HepG2 (cell line): ENCODE results near the gene TENT5A. TPM values are rescaled to one million over a fixed set of nuclear protein-coding genes. Genes with fewer than 3 reads are reported as not detected.

Source experiments
- ATAC-seq: fragments of 200-7000 bp; cut with Tn5 transposase; 3 replicates; pipeline ENCODE4 v1.9.1; 2020; ENCODE audit warnings: mild to moderate bottlenecking, moderate library complexity
- BruUV-seq: library from RNA; stranded (reverse); fragments of 400-500 nt; replicated peaks from 2 replicates; lab custom pipeline; 2021; lab: Mats Ljungman, UMichigan
- CTCF ChIA-PET: fragments of 300-600 bp; formaldehyde crosslinking; extraction: SDS; loops from one replicate; lab custom pipeline; 2021; ENCODE audit warnings: low total read pairs, inconsistent platforms, low intra/inter-chr PET ratio; lab: Yijun Ruan, JAX
- POLR2A ChIA-PET: fragments of 350-600 bp; sonication (Branson Sonifier 250); formaldehyde crosslinking; loops from one replicate; lab custom pipeline; 2020; ENCODE audit warnings: antibody characterized with exemption, inconsistent platforms; lab: Yijun Ruan, JAX
- DNase-seq: peaks from one replicate; pipeline ENCODE4 v3.0.0-alpha.2; 2015; ENCODE audit warnings: low spot score
- FAIRE-seq: peaks from 3 replicates; lab custom pipeline; 2011; peaks lifted over from hg19 to GRCh38; lab: Jason Lieb, UNC
- H2AFZ ChIP-seq: one replicate; pipeline ENCODE4 v1.6.1; 2011; ENCODE audit warnings: low read length, inconsistent platforms
- H3K27ac ChIP-seq: fragments of 300-600 bp; 3 replicates; pipeline ENCODE4 v1.8.0; 2011; ENCODE audit warnings: mixed run types, mild to moderate bottlenecking, mixed read lengths, low read length, inconsistent platforms; ENCODE audit not compliant: insufficient read depth; ENCODE audit errors: extremely low read length
- H3K27me3 ChIP-seq, 2 experiments: fragments of 200-600 bp in 1 of 2; 2 replicates in 1 of 2; 3 replicates in 1 of 2; pipeline versions ENCODE4 v1.6.0 to v1.8.0; 2011; ENCODE audit warnings: low read length in 2 of 2, mild to moderate bottlenecking in 2 of 2, moderate library complexity in 2 of 2, inconsistent platforms in 1 of 2; ENCODE audit not compliant: insufficient read depth in 2 of 2, control insufficient read depth in 1 of 2
- H3K36me3 ChIP-seq, 2 experiments: fragments of 200-600 bp in 1 of 2; replicated peaks in 1 of 2; 2 replicates in 1 of 2; 3 replicates in 1 of 2; pipeline versions ENCODE4 v1.5.1 to v1.8.0; 2011; ENCODE audit warnings: low read length in 2 of 2, inconsistent platforms in 1 of 2; ENCODE audit not compliant: insufficient read depth in 2 of 2, control insufficient read depth in 1 of 2
- H3K4me1 ChIP-seq: 2 replicates; pipeline ENCODE4 v1.5.1; 2012; ENCODE audit warnings: low read length, inconsistent platforms; ENCODE audit not compliant: insufficient read depth
- H3K4me2 ChIP-seq: 2 replicates; pipeline ENCODE4 v1.6.0; 2011; ENCODE audit warnings: low read depth, low read length, inconsistent platforms
- H3K4me3 ChIP-seq, 3 experiments: fragments of 200-600 bp in 1 of 3; sonication (generic), shearing (Covaris generic) in 1 of 3; replicated peaks in 1 of 3; 2 replicates each; pipeline ENCODE4 v1.5.1; 2011 to 2016; ENCODE audit warnings: low read length in 3 of 3, inconsistent platforms in 2 of 3, low read depth in 2 of 3, mild to moderate bottlenecking in 2 of 3, control low read depth in 1 of 3, mixed read lengths in 1 of 3; ENCODE audit not compliant: insufficient read depth in 1 of 3
- H3K79me2 ChIP-seq: one replicate; pipeline ENCODE4 v1.6.1; 2011; ENCODE audit warnings: low read length, inconsistent platforms; ENCODE audit not compliant: insufficient read depth
- H3K9ac ChIP-seq: 2 replicates; pipeline ENCODE4 v1.6.0; 2011; ENCODE audit warnings: mild to moderate bottlenecking, low read depth, low read length, inconsistent platforms; ENCODE audit not compliant: insufficient read depth
- H3K9me3 ChIP-seq: 2 replicates; pipeline ENCODE4 v1.5.1; 2012; ENCODE audit warnings: mild to moderate bottlenecking, low read length
- H4K20me1 ChIP-seq: 2 replicates; pipeline ENCODE4 v1.6.0; 2011; ENCODE audit warnings: inconsistent platforms, mild to moderate bottlenecking, low read length, moderate library complexity; ENCODE audit not compliant: insufficient read depth
- FOSL2 ChIP-seq: sonication (generic); formaldehyde crosslinking; IDR thresholded peaks from 2 replicates; pipeline ENCODE4 v1.4.0; 2020; ENCODE audit warnings: missing genetic modification reagents
- GATAD1 ChIP-seq: IDR thresholded peaks from 2 replicates; pipeline ENCODE4 v1.6.1; 2016; ENCODE audit warnings: missing genetic modification reagents, missing compliant biosample characterization
- MAF1 ChIP-seq: sonication (generic); formaldehyde crosslinking; IDR thresholded peaks from 2 replicates; pipeline ENCODE4 v1.5.0; 2020; ENCODE audit warnings: missing genetic modification reagents, borderline replicate concordance
- NAIF1 ChIP-seq: sonication (generic); formaldehyde crosslinking; IDR thresholded peaks from 2 replicates; pipeline ENCODE4 v1.5.0; 2020; ENCODE audit warnings: mild to moderate bottlenecking, missing genetic modification reagents, borderline replicate concordance
- RFXANK ChIP-seq: IDR thresholded peaks from 2 replicates; pipeline ENCODE4 v1.6.1; 2016
- ZKSCAN8 ChIP-seq: IDR thresholded peaks from 2 replicates; pipeline ENCODE4 v1.6.1; 2016; ENCODE audit warnings: borderline replicate concordance, missing genetic modification reagents, missing compliant biosample characterization
- ZNF180 ChIP-seq: sonication (generic); formaldehyde crosslinking; IDR thresholded peaks from 2 replicates; pipeline ENCODE4 v1.4.0; 2020; ENCODE audit warnings: low read depth, missing genetic modification reagents, borderline replicate concordance
- ZNF329 ChIP-seq: sonication (generic); formaldehyde crosslinking; IDR thresholded peaks from 2 replicates; pipeline ENCODE4 v1.9.0; 2021; ENCODE audit warnings: low read depth, mild to moderate bottlenecking, missing genetic modification reagents
- ZNF432 ChIP-seq: sonication (generic); formaldehyde crosslinking; IDR thresholded peaks from 2 replicates; pipeline ENCODE4 v1.5.0; 2020; ENCODE audit warnings: missing genetic modification reagents, mild to moderate bottlenecking, borderline replicate concordance
- ZNF503 ChIP-seq: sonication (generic); formaldehyde crosslinking; IDR thresholded peaks from 2 replicates; pipeline ENCODE4 v1.4.0; 2020; ENCODE audit warnings: missing genetic modification reagents
- ZNF562 ChIP-seq: sonication (generic); formaldehyde crosslinking; IDR thresholded peaks from 2 replicates; pipeline ENCODE4 v1.8.0; 2022; ENCODE audit warnings: missing genetic modification reagents, borderline replicate concordance
- ZNF703 ChIP-seq: sonication (generic); formaldehyde crosslinking; IDR thresholded peaks from 2 replicates; pipeline ENCODE4 v1.5.1; 2020; ENCODE audit warnings: missing genetic modification reagents, mild to moderate bottlenecking, moderate library complexity, borderline replicate concordance
- WGBS: methylation state at CpG from one replicate; pipeline ENCODE4 v1.1.6; 2017; ENCODE audit warnings: low lambda C conversion rate; 5-methylcytosine and 5-hydroxymethylcytosine counted together
- in situ Hi-C: cut with HindIII; loops from 2 replicates; pipeline ENCODE4 v1.10.0; 2017; ENCODE audit warnings: low pct_unique_long_range_greater_than_20kb; ENCODE audit not compliant: extremely low pct_ligation_motif_present
- intact Hi-C: fragments of 100-400 bp; cut with micrococcal nuclease; formaldehyde crosslinking; loops from one replicate; pipeline ENCODE4 v1.10.0; 2022; ENCODE audit not compliant: unreplicated experiment
- polyA plus RNA-seq, 8 experiments: library from polyadenylated mRNA; depleted of rRNA in 3 of 8; stranded (reverse) in 7 of 8; unstranded in 1 of 8; fragments of >200 nt; fragmentation: Illumina TruSeq in 4 of 8; extraction: Trizol in 4 of 8; gene quantifications; 2 replicates each; pipeline versions ENCODE4 v1.2.1 to v1.2.3, GENCODE V29; 2011 to 2016; ENCODE audit warnings: low read depth in 4 of 8, missing spikeins in 1 of 8, mixed read lengths in 1 of 8; ENCODE audit not compliant: insufficient read depth in 1 of 8
- total RNA-seq, 5 experiments: library from RNA; depleted of rRNA; stranded (reverse); fragments of >200 nt; fragmentation: Illumina TruSeq; extraction: Trizol; gene quantifications; 2 replicates each; pipeline ENCODE4 v1.2.3, GENCODE V29; 2016; ENCODE audit warnings: low read depth in 1 of 5
- TF ChIP-seq, protein P1 (sequence below): sonication (generic); IDR thresholded peaks from 2 replicates; pipeline ENCODE4 v1.6.1; 2016; ENCODE audit warnings: low read depth, borderline replicate concordance
- TF ChIP-seq, protein P2 (sequence below): sonication (generic); formaldehyde crosslinking; IDR thresholded peaks from 2 replicates; pipeline ENCODE4 v1.4.0; 2020; ENCODE audit warnings: missing genetic modification reagents
- TF ChIP-seq, protein P3 (sequence below): IDR thresholded peaks from 2 replicates; pipeline ENCODE4 v1.6.1; 2016; ENCODE audit warnings: low read depth, borderline replicate concordance

TENT5A gene
- total and polyA plus RNA-seq, 2 of the 13 experiments (the other 11 are each of a cell fraction or from before 2014, with no cell fraction given), result 8.0 to 13.8 TPM

DNA sequence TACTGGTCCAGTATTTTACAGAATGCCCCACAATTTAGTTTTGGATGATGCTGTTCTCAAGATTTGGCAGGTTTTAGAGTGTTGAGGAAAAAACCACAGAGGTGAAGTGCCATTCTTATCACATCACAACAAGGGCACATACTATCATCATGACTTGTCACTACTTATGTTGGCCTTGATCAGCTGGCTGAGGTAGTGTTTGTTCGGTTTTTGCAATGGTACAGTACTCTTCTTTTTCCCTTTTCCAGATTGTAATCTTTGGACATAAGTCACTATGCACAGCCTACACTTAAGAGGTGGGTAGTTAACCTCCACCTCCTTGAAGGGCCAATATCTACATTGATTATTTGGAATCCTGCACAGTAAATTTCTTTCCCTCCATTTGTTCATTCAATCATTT lies 8.8 kb downstream of the TENT5A start:
- H2AFZ ChIP-seq, result no peak overlapping the region
- no peaks in the 10 kb centered on the region for H3K27me3 ChIP-seq
- DNase-seq, result peak; percentile 54
- no peak for FAIRE-seq
- H3K9ac ChIP-seq, result no peak overlapping the region
- in situ Hi-C loops (no loop called here), intact Hi-C loops (no loop called here)
- POLR2A ChIA-PET, result interaction anchor here (0.9 to 1.7 kb wide), 2 partner anchors 9 to 10 kb away, joined by 3 to 7 read pairs; partner anchors contain the start of gene TENT5A
- no peak overlapping the region for H3K4me2 ChIP-seq
- no peak overlapping the region for H3K4me3 ChIP-seq
- no TSS peak for BruUV-seq
- no peaks in the 10 kb centered on the region for H3K9me3 ChIP-seq
- no peak overlapping the region for H3K27ac ChIP-seq
- H4K20me1 ChIP-seq, result 0 out of 2 replicates have a peak, but pooled peaks cover 4% of the 10 kb centered on the region
- H3K79me2 ChIP-seq, result peaks cover 12% of the 10 kb centered on the region
- TF ChIP-seq, protein P1, sequence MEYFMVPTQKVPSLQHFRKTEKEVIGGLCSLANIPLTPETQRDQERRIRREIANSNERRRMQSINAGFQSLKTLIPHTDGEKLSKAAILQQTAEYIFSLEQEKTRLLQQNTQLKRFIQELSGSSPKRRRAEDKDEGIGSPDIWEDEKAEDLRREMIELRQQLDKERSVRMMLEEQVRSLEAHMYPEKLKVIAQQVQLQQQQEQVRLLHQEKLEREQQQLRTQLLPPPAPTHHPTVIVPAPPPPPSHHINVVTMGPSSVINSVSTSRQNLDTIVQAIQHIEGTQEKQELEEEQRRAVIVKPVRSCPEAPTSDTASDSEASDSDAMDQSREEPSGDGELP, result peak; percentile 59; the same call in 1 of the 2 replicates
- TF ChIP-seq, protein P2, sequence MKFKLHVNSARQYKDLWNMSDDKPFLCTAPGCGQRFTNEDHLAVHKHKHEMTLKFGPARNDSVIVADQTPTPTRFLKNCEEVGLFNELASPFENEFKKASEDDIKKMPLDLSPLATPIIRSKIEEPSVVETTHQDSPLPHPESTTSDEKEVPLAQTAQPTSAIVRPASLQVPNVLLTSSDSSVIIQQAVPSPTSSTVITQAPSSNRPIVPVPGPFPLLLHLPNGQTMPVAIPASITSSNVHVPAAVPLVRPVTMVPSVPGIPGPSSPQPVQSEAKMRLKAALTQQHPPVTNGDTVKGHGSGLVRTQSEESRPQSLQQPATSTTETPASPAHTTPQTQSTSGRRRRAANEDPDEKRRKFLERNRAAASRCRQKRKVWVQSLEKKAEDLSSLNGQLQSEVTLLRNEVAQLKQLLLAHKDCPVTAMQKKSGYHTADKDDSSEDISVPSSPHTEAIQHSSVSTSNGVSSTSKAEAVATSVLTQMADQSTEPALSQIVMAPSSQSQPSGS, result no peak
- TF ChIP-seq ZNF432 (CRISPR knock-in tag) (no peak), FOSL2 (peak; percentile 73)
- CTCF ChIA-PET, result no interaction called here
- ATAC-seq, result peak; percentile 76
- peaks cover 23% of the 10 kb centered on the region for H3K4me1 ChIP-seq
- WGBS, result 37% methylated on average over 1 of the region's 1 CpG
- H3K36me3 ChIP-seq, result peaks cover 2 to 14% of the 10 kb centered on the region in 2 experiments; a peak in 3 of 5 replicates

DNA sequence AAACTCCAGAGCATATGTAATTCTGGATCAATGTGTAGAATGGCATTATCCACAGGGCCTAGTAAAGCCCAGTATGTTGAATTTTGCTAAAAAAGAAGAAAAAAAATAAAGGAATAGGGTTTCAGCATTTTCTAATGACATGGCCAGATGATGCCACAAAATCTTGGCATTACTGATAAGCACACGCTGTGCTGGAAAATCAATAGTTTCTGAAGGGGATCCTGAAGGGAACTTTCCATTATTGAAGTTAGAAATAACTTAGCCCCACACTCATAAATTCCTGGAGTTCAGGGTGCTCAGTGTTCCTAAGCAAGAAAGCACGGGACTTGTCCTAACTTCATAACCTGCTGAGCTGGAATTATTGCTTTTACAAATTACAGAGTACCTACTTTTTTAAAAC lies 10.8 kb downstream of the TENT5A start:
- POLR2A ChIA-PET, result no interaction called here
- WGBS, result 90% methylated on average over 2 of the region's 2 CpGs
- no peak overlapping the region for H2AFZ ChIP-seq
- intact Hi-C loops (no loop called here), in situ Hi-C loops (no loop called here)
- no peaks in the 10 kb centered on the region for H3K27me3 ChIP-seq
- H3K9me3 ChIP-seq, result no peaks in the 10 kb centered on the region
- ATAC-seq (no peak), DNase-seq (no peak), FAIRE-seq (no peak)
- H3K79me2 ChIP-seq, result no peaks in the 10 kb centered on the region
- CTCF ChIA-PET, result no interaction called here
- peaks cover 9% of the 10 kb centered on the region for H3K4me1 ChIP-seq
- H3K27ac ChIP-seq, result no peak overlapping the region
- no peak overlapping the region for H3K4me2 ChIP-seq
- H3K9ac ChIP-seq, result no peak overlapping the region
- H4K20me1 ChIP-seq, result 0 out of 2 replicates have a peak, but pooled peaks cover 4% of the 10 kb centered on the region
- H3K36me3 ChIP-seq, result peaks cover 2 to 6% of the 10 kb centered on the region in 2 experiments; a peak in 2 of 5 replicates
- H3K4me3 ChIP-seq, result no peak overlapping the region
- no TSS peak for BruUV-seq
- no peak for TF ChIP-seq GATAD1
- no peak for TF ChIP-seq ZKSCAN8 (CRISPR knock-in tag)
- TF ChIP-seq ZNF562, result no peak
- TF ChIP-seq, protein P3, sequence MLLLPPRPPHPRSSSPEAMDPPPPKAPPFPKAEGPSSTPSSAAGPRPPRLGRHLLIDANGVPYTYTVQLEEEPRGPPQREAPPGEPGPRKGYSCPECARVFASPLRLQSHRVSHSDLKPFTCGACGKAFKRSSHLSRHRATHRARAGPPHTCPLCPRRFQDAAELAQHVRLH, result no peak
- TF ChIP-seq ZNF180 (CRISPR knock-in tag), result no peak
- TF ChIP-seq ZNF503 (CRISPR knock-in tag), result no peak
- TF ChIP-seq ZNF329 (CRISPR knock-in tag), result no peak
- no peak for TF ChIP-seq RFXANK (CRISPR knock-in tag)
- TF ChIP-seq ZNF703, result no peak
- TF ChIP-seq MAF1 (CRISPR knock-in tag), result no peak
- TF ChIP-seq NAIF1 (CRISPR knock-in tag), result no peak
